Osteoblast (primary cell): ENCODE data around the gene EXD1. TPM values are rescaled to one million over a fixed set of nuclear protein-coding genes. Genes with fewer than 3 reads are reported as not detected.
A peak's percentile ranks its signal among the peaks of the same experiment; 100 is the strongest.

Experiments
- DNase-seq: peaks from one replicate; pipeline ENCODE4 v3.0.0; 2011; ENCODE audit warnings: low spot score, mixed read lengths; ENCODE audit not compliant: insufficient read length; ENCODE audit errors: missing footprints
- H2AFZ ChIP-seq: 2 replicates; pipeline ENCODE4 v1.6.0; 2011; ENCODE audit warnings: mild to moderate bottlenecking, low read length
- H3K27ac ChIP-seq: 2 replicates; pipeline ENCODE4 v1.5.1; 2011; ENCODE audit warnings: mild to moderate bottlenecking, low read depth, low read length, moderate library complexity
- H3K27me3 ChIP-seq: 2 replicates; pipeline ENCODE4 v1.6.0; 2012; ENCODE audit warnings: mild to moderate bottlenecking, control low read depth, inconsistent platforms, low read length, moderate library complexity; ENCODE audit not compliant: insufficient read depth
- H3K36me3 ChIP-seq: 2 replicates; pipeline ENCODE4 v1.5.1; 2011; ENCODE audit warnings: mild to moderate bottlenecking, low read length, control low read depth, moderate library complexity; ENCODE audit not compliant: insufficient read depth
- H3K4me1 ChIP-seq: 2 replicates; pipeline ENCODE4 v1.5.1; 2011; ENCODE audit warnings: mild to moderate bottlenecking, low read length, control low read depth, moderate library complexity; ENCODE audit not compliant: insufficient read depth
- H3K4me2 ChIP-seq: 2 replicates; pipeline ENCODE4 v1.6.0; 2011; ENCODE audit warnings: mild to moderate bottlenecking, low read length; ENCODE audit not compliant: insufficient read depth
- H3K4me3 ChIP-seq: fragments of 200-600 bp; sonication (generic); 3 replicates; pipeline ENCODE4 v1.5.1; 2012; ENCODE audit warnings: mild to moderate bottlenecking, low read length, inconsistent platforms; ENCODE audit not compliant: insufficient read depth
- H3K79me2 ChIP-seq: 2 replicates; pipeline ENCODE4 v1.6.0; 2012; ENCODE audit warnings: mild to moderate bottlenecking, low read length, control low read depth, inconsistent platforms; ENCODE audit not compliant: insufficient read depth
- H3K9me3 ChIP-seq: 2 replicates; pipeline ENCODE4 v1.5.1; 2011; ENCODE audit warnings: low read depth, low read length, control low read depth
- H4K20me1 ChIP-seq: 2 replicates; pipeline ENCODE4 v1.6.0; 2012; ENCODE audit warnings: mild to moderate bottlenecking, low read length, control low read depth; ENCODE audit not compliant: insufficient read depth
- CTCF ChIP-seq: IDR thresholded peaks from 2 replicates; pipeline ENCODE4 v1.5.1; 2011; ENCODE audit warnings: mild to moderate bottlenecking, low read depth, low read length, moderate library complexity; ENCODE audit errors: extremely low read depth
- total RNA-seq: library from RNA; depleted of rRNA; stranded (reverse); fragments of >200 nt; gene quantifications from 2 replicates; pipeline ENCODE4 v1.2.3, GENCODE V29; 2012

The EXD1 gene
- not detected in 2 replicates for total RNA-seq

- H3K4me1 ChIP-seq: peaks cover 19% of the 10 kb centered on the region
- no peaks in the 10 kb centered on the region for H3K9me3 ChIP-seq
- peak; percentile 90 for TF ChIP-seq CTCF
- no peaks in the 10 kb centered on the region for H3K36me3 ChIP-seq
- DNase-seq: peak; percentile 98
- H2AFZ ChIP-seq: peak within 1 kb of the TSS; percentile 97
- H3K4me2 ChIP-seq: peak within 1 kb of the TSS; percentile 98
- peaks cover 46% of the 10 kb centered on the region for H3K79me2 ChIP-seq
- peak within 1 kb of the TSS; percentile 97 for H3K4me3 ChIP-seq
- H4K20me1 ChIP-seq: peaks cover 9% of the 10 kb centered on the region
- peak within 1 kb of the TSS; percentile 88 for H3K27ac ChIP-seq
- H3K27me3 ChIP-seq: peaks cover 10% of the 10 kb centered on the region
Observed at GRCh38 chr15:41230650-41231421, at the start of gene EXD1, which contains the start of gene CHP1. TSS of gene EXD1 (minus strand) at chr15:41230757. CDS start at chr15:41226575, 4,182 bp downstream. TSS of gene CHP1 (plus strand) at chr15:41231268. CDS start at chr15:41231383, 115 bp downstream.

- no peak for TF ChIP-seq CTCF
- Histone ChIP-seq H3K4me3 (no peak overlapping the region), H3K4me2 (no peak overlapping the region), H3K79me2 (peaks cover 9% of the 10 kb centered on the region), H3K9me3 (no peaks in the 10 kb centered on the region), H3K36me3 (peaks cover 4% of the 10 kb centered on the region), H3K27me3 (no peaks in the 10 kb centered on the region), H3K4me1 (peaks cover 18% of the 10 kb centered on the region), H3K27ac (no peak overlapping the region), H4K20me1 (no peaks in the 10 kb centered on the region), H2AFZ (no peak overlapping the region)
- no peak for DNase-seq
Observed at GRCh38 chr15:41279535-41280283, 49.2 kb upstream of the EXD1 start.

GRCh38 chr15:41278319-41278718 lies 47.8 kb upstream of the EXD1 start:
- Histone ChIP-seq H3K9me3 (no peaks in the 10 kb centered on the region), H3K4me1 (peaks cover 14% of the 10 kb centered on the region), H3K27me3 (no peaks in the 10 kb centered on the region), H3K4me2 (no peak overlapping the region), H3K36me3 (peaks cover 8% of the 10 kb centered on the region), H3K79me2 (no peaks in the 10 kb centered on the region), H4K20me1 (no peaks in the 10 kb centered on the region), H3K4me3 (no peak overlapping the region), H3K27ac (no peak overlapping the region), H2AFZ (no peak overlapping the region)
- TF ChIP-seq CTCF: no peak
- DNase-seq: no peak

- peaks cover 14% of the 10 kb centered on the region for H3K36me3 ChIP-seq
- H3K27ac ChIP-seq: no peak overlapping the region
- no peak overlapping the region for H3K4me2 ChIP-seq
- H3K9me3 ChIP-seq: no peaks in the 10 kb centered on the region
- H3K79me2 ChIP-seq: no peaks in the 10 kb centered on the region
- no peak for TF ChIP-seq CTCF
- H3K4me1 ChIP-seq: peaks cover 10% of the 10 kb centered on the region
- H3K4me3 ChIP-seq: no peak overlapping the region
- H2AFZ ChIP-seq: no peak overlapping the region
- H4K20me1 ChIP-seq: no peaks in the 10 kb centered on the region
- H3K27me3 ChIP-seq: no peaks in the 10 kb centered on the region
- DNase-seq: peak; percentile 14
Observed at GRCh38 chr15:41276831-41277230, 46.3 kb upstream of the EXD1 start.
